ENCODE measurements around the gene PCCA. TPM values are rescaled to one million over a fixed set of nuclear protein-coding genes. Genes with fewer than 3 reads are reported as not detected.

PCCA gene
- total and polyA plus RNA-seq, 2 of the 13 experiments (the other 11 are each of a cell fraction or from before 2014, with no cell fraction given), result 15.0 to 32.2 TPM

DNA sequence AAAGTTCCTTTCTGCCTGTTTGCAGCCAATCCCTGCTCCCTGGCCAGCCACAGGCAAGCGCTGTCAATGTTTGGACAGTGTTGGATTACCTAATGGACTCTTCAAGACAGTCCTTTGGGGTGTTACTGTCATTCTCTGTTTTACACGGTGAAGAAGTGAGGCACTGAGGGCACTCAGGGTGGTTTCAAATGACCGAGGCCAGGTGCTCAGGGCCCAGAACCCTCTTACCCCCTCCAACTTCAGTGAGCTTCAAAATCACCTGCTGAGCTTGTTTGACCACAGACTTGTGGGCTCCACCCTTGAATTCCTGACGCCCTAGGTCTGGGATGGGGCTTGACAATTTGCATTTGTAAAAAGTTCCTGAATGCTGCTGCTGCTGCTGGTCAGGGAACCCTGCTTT lies 401.8 kb downstream of the PCCA start:
- Histone ChIP-seq H3K4me1 (ENCODE audit: insufficient read depth, low read length) (peaks cover 16% of the 10 kb centered on the region), H3K9ac (ENCODE audit: insufficient read depth, low read depth, low read length) (no peak overlapping the region), H3K4me3 (replicated peaks in 1 of 3; ENCODE audit: insufficient read depth in 1 of 3, low read depth in 2 of 3, low read length in 3 of 3) (no peak overlapping the region), H4K20me1 (ENCODE audit: insufficient read depth, low read length) (no peaks in the 10 kb centered on the region), H2AFZ (ENCODE audit: low read length) (no peak overlapping the region), H3K9me3 (ENCODE audit: low read length) (no peaks in the 10 kb centered on the region), H3K27ac (ENCODE audit: extremely low read length, insufficient read depth, low read length) (no peak overlapping the region), H3K36me3 (replicated peaks in 1 of 2; ENCODE audit: control insufficient read depth in 1 of 2, insufficient read depth in 2 of 2, low read length in 2 of 2) (no peaks in the 10 kb centered on the region; a peak in 2 of 5 replicates), H3K27me3 (ENCODE audit: control insufficient read depth in 1 of 2, insufficient read depth in 2 of 2, low read length in 2 of 2) (no peaks in the 10 kb centered on the region), H3K79me2 (ENCODE audit: insufficient read depth, low read length) (no peaks in the 10 kb centered on the region), H3K4me2 (ENCODE audit: low read depth, low read length) (no peak overlapping the region)
- ATAC-seq (peak; percentile 57), DNase-seq (ENCODE audit: low spot score) (no peak), FAIRE-seq (no peak)
- ChIA-PET POLR2A (no interaction called here), CTCF (ENCODE audit: low intra/inter-chr PET ratio, low total read pairs) (no interaction called here)
- BruUV-seq (replicated peaks), result no TSS peak
- whole genome bisulfite sequencing (ENCODE audit: low lambda C conversion rate), result 60% methylated on average over 4 of the region's 4 CpGs
- intact Hi-C loops (cut with micrococcal nuclease; ENCODE audit: unreplicated experiment), result no loop called here
- in situ Hi-C loops (cut with HindIII; ENCODE audit: extremely low pct_ligation_motif_present, low pct_unique_long_range_greater_than_20kb), result no loop called here
- TF ChIP-seq SIX1 (CRISPR knock-in tag; IDR thresholded peaks at IDR 0.05; ENCODE audit: borderline replicate concordance), result peak; percentile 63; the same call in 1 of the 2 replicates
- TF ChIP-seq, protein P1, sequence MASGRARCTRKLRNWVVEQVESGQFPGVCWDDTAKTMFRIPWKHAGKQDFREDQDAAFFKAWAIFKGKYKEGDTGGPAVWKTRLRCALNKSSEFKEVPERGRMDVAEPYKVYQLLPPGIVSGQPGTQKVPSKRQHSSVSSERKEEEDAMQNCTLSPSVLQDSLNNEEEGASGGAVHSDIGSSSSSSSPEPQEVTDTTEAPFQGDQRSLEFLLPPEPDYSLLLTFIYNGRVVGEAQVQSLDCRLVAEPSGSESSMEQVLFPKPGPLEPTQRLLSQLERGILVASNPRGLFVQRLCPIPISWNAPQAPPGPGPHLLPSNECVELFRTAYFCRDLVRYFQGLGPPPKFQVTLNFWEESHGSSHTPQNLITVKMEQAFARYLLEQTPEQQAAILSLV (CRISPR knock-in tag; IDR thresholded peaks at IDR 0.05; ENCODE audit: borderline replicate concordance), result no peak

DNA sequence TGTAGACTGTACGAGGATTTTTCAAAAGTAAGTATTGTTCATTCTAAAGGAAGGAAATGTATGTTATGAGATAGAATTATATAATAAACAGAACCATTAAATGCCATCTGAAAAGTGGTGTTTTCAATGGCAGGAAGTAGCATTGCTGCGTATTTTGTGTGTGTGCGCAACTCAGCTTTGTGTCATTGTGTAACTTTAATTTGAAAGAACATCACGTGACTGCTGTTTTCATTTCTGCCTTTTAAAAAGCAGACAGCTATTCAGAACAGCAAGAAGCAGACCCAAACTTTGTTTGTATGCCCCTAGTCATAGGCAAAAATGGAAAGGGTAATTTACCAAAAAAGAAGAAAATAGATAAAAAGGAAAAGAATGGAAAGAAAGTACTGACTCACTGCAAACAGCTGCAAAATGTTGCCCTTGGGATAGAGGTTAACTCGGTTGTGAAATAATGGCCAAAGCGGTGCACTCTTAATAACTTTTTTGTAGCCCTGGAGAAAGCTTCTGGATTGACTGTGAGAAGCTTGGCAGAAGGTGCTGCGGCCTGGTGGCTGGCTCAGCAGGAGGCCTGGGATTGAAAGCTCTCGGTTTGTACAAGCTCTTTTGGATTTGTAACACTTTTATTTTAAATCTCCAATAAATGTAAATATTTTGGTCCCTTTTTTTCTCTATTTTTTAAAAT lies 402.4 kb downstream of the PCCA start:
- H3K4me2 ChIP-seq (ENCODE audit: low read depth, low read length), result no peak overlapping the region
- no peak for ATAC-seq
- BruUV-seq (replicated peaks), result no TSS peak
- TF ChIP-seq JUNB (CRISPR knock-in tag; IDR thresholded peaks at IDR 0.05; ENCODE audit: borderline replicate concordance) (no peak), DPF2 (CRISPR knock-in tag; IDR thresholded peaks at IDR 0.05; ENCODE audit: borderline replicate concordance, low read depth) (no peak), NR2F1 (CRISPR knock-in tag; IDR thresholded peaks at IDR 0.05) (no peak), MIER3 (CRISPR knock-in tag; IDR thresholded peaks at IDR 0.05; ENCODE audit: borderline replicate concordance) (no peak), MYC (CRISPR knock-in tag; IDR thresholded peaks at IDR 0.05; ENCODE audit: borderline replicate concordance) (no peak), EP300 (IDR thresholded peaks at IDR 0.05; ENCODE audit: low read depth in 2 of 2, low read length in 2 of 2) (no peak), EP300 (CRISPR knock-in tag; IDR thresholded peaks at IDR 0.05; ENCODE audit: borderline replicate concordance) (no peak), ZFP1 (CRISPR knock-in tag; IDR thresholded peaks at IDR 0.05) (no peak), TCF7L2 (IDR thresholded peaks at IDR 0.05; ENCODE audit: low read depth, low read length) (no peak), POGZ (CRISPR knock-in tag; IDR thresholded peaks at IDR 0.05) (no peak), TGIF2 (CRISPR knock-in tag; IDR thresholded peaks at IDR 0.05) (no peak), ZNF552 (CRISPR knock-in tag; IDR thresholded peaks at IDR 0.05; ENCODE audit: borderline replicate concordance) (no peak)
- TF ChIP-seq, protein P2, sequence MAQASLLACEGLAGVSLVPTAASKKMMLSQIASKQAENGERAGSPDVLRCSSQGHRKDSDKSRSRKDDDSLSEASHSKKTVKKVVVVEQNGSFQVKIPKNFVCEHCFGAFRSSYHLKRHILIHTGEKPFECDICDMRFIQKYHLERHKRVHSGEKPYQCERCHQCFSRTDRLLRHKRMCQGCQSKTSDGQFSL (CRISPR knock-in tag; IDR thresholded peaks at IDR 0.05), result no peak
- TF ChIP-seq, protein P3, sequence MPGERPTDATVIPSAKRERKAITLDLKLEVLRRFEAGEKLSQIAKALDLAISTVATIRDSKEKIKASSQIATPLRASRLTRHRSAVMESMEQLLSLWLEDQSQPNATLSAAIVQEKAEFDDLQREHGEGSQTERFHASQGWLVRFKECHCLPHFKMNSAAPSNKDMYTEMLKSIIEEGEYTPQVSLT (CRISPR knock-in tag; IDR thresholded peaks at IDR 0.05; ENCODE audit: borderline replicate concordance, low read depth), result no peak

More for the DNA sequence above, 402.4 kb downstream of the PCCA start:
- Histone ChIP-seq H3K9me3 (ENCODE audit: low read length) (no peaks in the 10 kb centered on the region), H3K9ac (ENCODE audit: insufficient read depth, low read depth, low read length) (no peak overlapping the region), H3K4me3 (replicated peaks in 1 of 3; ENCODE audit: insufficient read depth in 1 of 3, low read depth in 2 of 3, low read length in 3 of 3) (no peak overlapping the region), H3K4me1 (ENCODE audit: insufficient read depth, low read length) (peaks cover 16% of the 10 kb centered on the region), H3K36me3 (replicated peaks in 1 of 2; ENCODE audit: control insufficient read depth in 1 of 2, insufficient read depth in 2 of 2, low read length in 2 of 2) (no peaks in the 10 kb centered on the region; a peak in 2 of 5 replicates), H3K79me2 (ENCODE audit: insufficient read depth, low read length) (no peaks in the 10 kb centered on the region), H3K27ac (ENCODE audit: extremely low read length, insufficient read depth, low read length) (no peak overlapping the region), H3K27me3 (ENCODE audit: control insufficient read depth in 1 of 2, insufficient read depth in 2 of 2, low read length in 2 of 2) (no peaks in the 10 kb centered on the region), H2AFZ (ENCODE audit: low read length) (no peak overlapping the region), H4K20me1 (ENCODE audit: insufficient read depth, low read length) (no peaks in the 10 kb centered on the region)
- in situ Hi-C loops (cut with HindIII; ENCODE audit: extremely low pct_ligation_motif_present, low pct_unique_long_range_greater_than_20kb) (no loop called here), intact Hi-C loops (cut with micrococcal nuclease; ENCODE audit: unreplicated experiment) (no loop called here)
- 93% methylated on average over 8 of the region's 8 CpGs for WGBS (ENCODE audit: low lambda C conversion rate)
- CTCF ChIA-PET (ENCODE audit: low intra/inter-chr PET ratio, low total read pairs), result no interaction called here
- no peak for FAIRE-seq
- no peak for DNase-seq (ENCODE audit: low spot score)
- POLR2A ChIA-PET, result no interaction called here
